ENCODE data around the gene LRRC51.

LRRC51 gene

GRCh38 chr11:72045849-72046248 lies 34.8 kb upstream of the LRRC51 start:
- H3K9ac ChIP-seq (ENCODE audit: low read length), result no peak overlapping the region
- no peaks in the 10 kb centered on the region for H3K9me3 ChIP-seq (ENCODE audit: control insufficient read depth, low read depth, low read length)
- H3K36me3 ChIP-seq (ENCODE audit: control insufficient read depth, low read depth, low read length), result no peaks in the 10 kb centered on the region
- H3K4me1 ChIP-seq (ENCODE audit: control insufficient read depth, low read depth, low read length), result peaks cover 20% of the 10 kb centered on the region
- no peak overlapping the region for H3K4me3 ChIP-seq (ENCODE audit: low read length)
- no peak overlapping the region for H3K27ac ChIP-seq (ENCODE audit: low read length)
- H3K27me3 ChIP-seq (ENCODE audit: control insufficient read depth, insufficient read depth, low read length), result no peaks in the 10 kb centered on the region

- Histone ChIP-seq H3K4me3 (ENCODE audit: low read length) (no peak overlapping the region), H3K9ac (ENCODE audit: low read length) (no peak overlapping the region), H3K27ac (ENCODE audit: low read length) (no peak overlapping the region)
Measured at GRCh38 chr11:72048766-72049460, 31.7 kb upstream of the LRRC51 start.

GRCh38 chr11:72058416-72059034 lies 22.1 kb upstream of the LRRC51 start:
- Histone ChIP-seq H3K4me1 (ENCODE audit: control insufficient read depth, low read depth, low read length) (no peaks in the 10 kb centered on the region), H3K27ac (ENCODE audit: low read length) (no peak overlapping the region), H3K36me3 (ENCODE audit: control insufficient read depth, low read depth, low read length) (peaks cover 13% of the 10 kb centered on the region), H3K27me3 (ENCODE audit: control insufficient read depth, insufficient read depth, low read length) (no peaks in the 10 kb centered on the region), H3K9me3 (ENCODE audit: control insufficient read depth, low read depth, low read length) (no peaks in the 10 kb centered on the region), H3K9ac (ENCODE audit: low read length) (no peak overlapping the region), H3K4me3 (ENCODE audit: low read length) (no peak overlapping the region)

More at GRCh38 chr11:72048766-72049460, 31.7 kb upstream of the LRRC51 start:
- H3K36me3 ChIP-seq (ENCODE audit: control insufficient read depth, low read depth, low read length), result no peaks in the 10 kb centered on the region
- peaks cover 10% of the 10 kb centered on the region for H3K4me1 ChIP-seq (ENCODE audit: control insufficient read depth, low read depth, low read length)
- H3K27me3 ChIP-seq (ENCODE audit: control insufficient read depth, insufficient read depth, low read length), result no peaks in the 10 kb centered on the region
- no peaks in the 10 kb centered on the region for H3K9me3 ChIP-seq (ENCODE audit: control insufficient read depth, low read depth, low read length)

GRCh38 chr11:72061739-72062396 lies 18.8 kb upstream of the LRRC51 start:
- Histone ChIP-seq H3K4me1 (ENCODE audit: control insufficient read depth, low read depth, low read length) (no peaks in the 10 kb centered on the region), H3K36me3 (ENCODE audit: control insufficient read depth, low read depth, low read length) (peaks cover 13% of the 10 kb centered on the region), H3K4me3 (ENCODE audit: low read length) (no peak overlapping the region), H3K27me3 (ENCODE audit: control insufficient read depth, insufficient read depth, low read length) (no peaks in the 10 kb centered on the region), H3K9me3 (ENCODE audit: control insufficient read depth, low read depth, low read length) (no peaks in the 10 kb centered on the region), H3K9ac (ENCODE audit: low read length) (no peak overlapping the region), H3K27ac (ENCODE audit: low read length) (no peak overlapping the region)

- no peak overlapping the region for H3K27ac ChIP-seq (ENCODE audit: low read length)
- H3K4me1 ChIP-seq (ENCODE audit: control insufficient read depth, low read depth, low read length), result peaks cover 8% of the 10 kb centered on the region
- H3K36me3 ChIP-seq (ENCODE audit: control insufficient read depth, low read depth, low read length), result peaks cover 11% of the 10 kb centered on the region
- no peaks in the 10 kb centered on the region for H3K9me3 ChIP-seq (ENCODE audit: control insufficient read depth, low read depth, low read length)
- H3K27me3 ChIP-seq (ENCODE audit: control insufficient read depth, insufficient read depth, low read length), result no peaks in the 10 kb centered on the region
- H3K4me3 ChIP-seq (ENCODE audit: low read length), result no peak overlapping the region
- H3K9ac ChIP-seq (ENCODE audit: low read length), result no peak overlapping the region
Measured at GRCh38 chr11:72066855-72067254, 13.8 kb upstream of the LRRC51 start.

- peaks cover 12% of the 10 kb centered on the region for H3K4me1 ChIP-seq (ENCODE audit: control insufficient read depth, low read depth, low read length)
- no peak overlapping the region for H3K27ac ChIP-seq (ENCODE audit: low read length)
Measured at GRCh38 chr11:72067266-72067665, 13.4 kb upstream of the LRRC51 start.

GRCh38 chr11:72067676-72068075 lies 13.0 kb upstream of the LRRC51 start:
- H3K9me3 ChIP-seq (ENCODE audit: control insufficient read depth, low read depth, low read length), result no peaks in the 10 kb centered on the region
- no peak overlapping the region for H3K27ac ChIP-seq (ENCODE audit: low read length)
- peaks cover 13% of the 10 kb centered on the region for H3K4me1 ChIP-seq (ENCODE audit: control insufficient read depth, low read depth, low read length)
- H3K4me3 ChIP-seq (ENCODE audit: low read length), result no peak overlapping the region
- H3K9ac ChIP-seq (ENCODE audit: low read length), result no peak overlapping the region
- H3K27me3 ChIP-seq (ENCODE audit: control insufficient read depth, insufficient read depth, low read length), result no peaks in the 10 kb centered on the region
- H3K36me3 ChIP-seq (ENCODE audit: control insufficient read depth, low read depth, low read length), result peaks cover 8% of the 10 kb centered on the region

More at GRCh38 chr11:72067266-72067665, 13.4 kb upstream of the LRRC51 start:
- no peak overlapping the region for H3K9ac ChIP-seq (ENCODE audit: low read length)
- H3K27me3 ChIP-seq (ENCODE audit: control insufficient read depth, insufficient read depth, low read length), result no peaks in the 10 kb centered on the region
- H3K9me3 ChIP-seq (ENCODE audit: control insufficient read depth, low read depth, low read length), result no peaks in the 10 kb centered on the region
- H3K4me3 ChIP-seq (ENCODE audit: low read length), result no peak overlapping the region
- H3K36me3 ChIP-seq (ENCODE audit: control insufficient read depth, low read depth, low read length), result peaks cover 8% of the 10 kb centered on the region

- Histone ChIP-seq H3K4me1 (ENCODE audit: control insufficient read depth, low read depth, low read length) (peaks cover 13% of the 10 kb centered on the region), H3K4me3 (ENCODE audit: low read length) (no peak overlapping the region), H3K36me3 (ENCODE audit: control insufficient read depth, low read depth, low read length) (peaks cover 8% of the 10 kb centered on the region), H3K27me3 (ENCODE audit: control insufficient read depth, insufficient read depth, low read length) (no peaks in the 10 kb centered on the region), H3K9me3 (ENCODE audit: control insufficient read depth, low read depth, low read length) (no peaks in the 10 kb centered on the region), H3K9ac (ENCODE audit: low read length) (no peak overlapping the region), H3K27ac (ENCODE audit: low read length) (no peak overlapping the region)
Measured at GRCh38 chr11:72069200-72069599, 11.4 kb upstream of the LRRC51 start.

GRCh38 chr11:72069787-72070251 lies 10.8 kb upstream of the LRRC51 start:
- Histone ChIP-seq H3K9ac (ENCODE audit: low read length) (no peak overlapping the region), H3K4me3 (ENCODE audit: low read length) (no peak overlapping the region)

GRCh38 chr11:72070491-72070890 lies 10.2 kb upstream of the LRRC51 start:
- Histone ChIP-seq H3K36me3 (ENCODE audit: control insufficient read depth, low read depth, low read length) (peaks cover 8% of the 10 kb centered on the region), H3K27me3 (ENCODE audit: control insufficient read depth, insufficient read depth, low read length) (no peaks in the 10 kb centered on the region), H3K9me3 (ENCODE audit: control insufficient read depth, low read depth, low read length) (no peaks in the 10 kb centered on the region), H3K27ac (ENCODE audit: low read length) (no peak overlapping the region), H3K4me3 (ENCODE audit: low read length) (no peak overlapping the region), H3K9ac (ENCODE audit: low read length) (no peak overlapping the region), H3K4me1 (ENCODE audit: control insufficient read depth, low read depth, low read length) (peaks cover 16% of the 10 kb centered on the region)

More at GRCh38 chr11:72069787-72070251, 10.8 kb upstream of the LRRC51 start:
- Histone ChIP-seq H3K36me3 (ENCODE audit: control insufficient read depth, low read depth, low read length) (peaks cover 8% of the 10 kb centered on the region), H3K4me1 (ENCODE audit: control insufficient read depth, low read depth, low read length) (peaks cover 13% of the 10 kb centered on the region), H3K27ac (ENCODE audit: low read length) (no peak overlapping the region), H3K9me3 (ENCODE audit: control insufficient read depth, low read depth, low read length) (no peaks in the 10 kb centered on the region), H3K27me3 (ENCODE audit: control insufficient read depth, insufficient read depth, low read length) (no peaks in the 10 kb centered on the region)

- no peaks in the 10 kb centered on the region for H3K9me3 ChIP-seq (ENCODE audit: control insufficient read depth, low read depth, low read length)
- no peak overlapping the region for H3K9ac ChIP-seq (ENCODE audit: low read length)
- H3K36me3 ChIP-seq (ENCODE audit: control insufficient read depth, low read depth, low read length), result peaks cover 8% of the 10 kb centered on the region
- no peak overlapping the region for H3K4me3 ChIP-seq (ENCODE audit: low read length)
- H3K27me3 ChIP-seq (ENCODE audit: control insufficient read depth, insufficient read depth, low read length), result no peaks in the 10 kb centered on the region
- no peak overlapping the region for H3K27ac ChIP-seq (ENCODE audit: low read length)
- H3K4me1 ChIP-seq (ENCODE audit: control insufficient read depth, low read depth, low read length), result peaks cover 17% of the 10 kb centered on the region
Measured at GRCh38 chr11:72072348-72072747, 8.3 kb upstream of the LRRC51 start.
